Endodermal cell (in vitro differentiated cells): ENCODE data around the gene UNC80. TPM values are rescaled to one million over a fixed set of nuclear protein-coding genes. Genes with fewer than 3 reads are reported as not detected.

Source experiments
- DNase-seq: peaks from one replicate; pipeline ENCODE4 v3.0.0-alpha.2; 2017
- H3K27ac ChIP-seq: 2 replicates; pipeline ENCODE4 v1.5.1; 2013; ENCODE audit warnings: mild to moderate bottlenecking, low read depth, low read length, moderate library complexity
- H3K27me3 ChIP-seq: 2 replicates; pipeline ENCODE4 v1.6.1; 2013; ENCODE audit warnings: mild to moderate bottlenecking, low read length, moderate library complexity; ENCODE audit not compliant: insufficient read depth, control insufficient read depth, poor library complexity, severe bottlenecking
- H3K36me3 ChIP-seq: 2 replicates; pipeline ENCODE4 v1.7.0; 2013; ENCODE audit warnings: mild to moderate bottlenecking, low read length, moderate library complexity; ENCODE audit not compliant: control insufficient read depth, insufficient read depth
- H3K4me1 ChIP-seq: one replicate; pipeline ENCODE4 v1.7.0; 2013; ENCODE audit warnings: low read length; ENCODE audit not compliant: control insufficient read depth, insufficient read depth
- H3K4me3 ChIP-seq: 2 replicates; pipeline ENCODE4 v1.5.1; 2013; ENCODE audit warnings: mild to moderate bottlenecking, low read length, moderate library complexity
- H3K9ac ChIP-seq: 2 replicates; pipeline ENCODE4 v1.6.1; 2013; ENCODE audit warnings: mild to moderate bottlenecking, low read length, moderate library complexity; ENCODE audit not compliant: poor library complexity, severe bottlenecking; ENCODE audit errors: extremely low read depth
- H3K9me3 ChIP-seq: 2 replicates; pipeline ENCODE4 v1.6.1; 2013; ENCODE audit warnings: mild to moderate bottlenecking, low read length, moderate library complexity; ENCODE audit not compliant: control insufficient read depth
- H3K27ac Mint-ChIP-seq: 2 replicates; pipeline ENCODE4 v1.8.0; 2020; ENCODE audit warnings: mixed read lengths
- H3K27me3 Mint-ChIP-seq: 2 replicates; pipeline ENCODE4 v1.8.0; 2021; ENCODE audit warnings: mild to moderate bottlenecking, mixed read lengths; ENCODE audit not compliant: insufficient read depth
- H3K36me3 Mint-ChIP-seq: 2 replicates; pipeline ENCODE4 v1.8.0; 2020; ENCODE audit warnings: low read depth, mixed read lengths
- H3K4me1 Mint-ChIP-seq: 2 replicates; pipeline ENCODE4 v1.8.0; 2020; ENCODE audit warnings: mixed read lengths
- H3K4me3 Mint-ChIP-seq: 2 replicates; pipeline ENCODE4 v1.8.0; 2020; ENCODE audit warnings: mild to moderate bottlenecking, moderate library complexity, mixed read lengths
- H3K9me3 Mint-ChIP-seq: 2 replicates; pipeline ENCODE4 v1.8.0; 2020; ENCODE audit warnings: mild to moderate bottlenecking, mixed read lengths
- CTCF ChIP-seq: fragments of 200-600 bp; sonication (generic); conservative IDR thresholded peaks from 2 replicates; pipeline ENCODE4 v1.5.0; 2021; ENCODE audit warnings: antibody characterized with exemption, mild to moderate bottlenecking
- WGBS, 2 experiments: methylation state at CpG; one replicate each; pipeline versions ENCODE4 v1.1.5 to v1.1.7; 2013; ENCODE audit warnings: missing lambda C conversion rate in 2 of 2, mixed read lengths in 1 of 2; ENCODE audit not compliant: insufficient coverage in 1 of 2, insufficient read length in 1 of 2; 5-methylcytosine and 5-hydroxymethylcytosine counted together
- total RNA-seq, 2 donors: library from RNA; stranded (reverse); fragmentation: NEBNext Ultra II Directional in 1 of 2; extraction: Animal tissue kit (Norgen Biotek cat#: 25700) in 1 of 2; gene quantifications; 2 replicates in 1 of 2; 3 replicates in 1 of 2; pipeline ENCODE4 v1.2.1, GENCODE V29; 2021

UNC80 gene
- total RNA-seq, 2 donors from 2014 or later: 0.15 to 0.55 TPM

GRCh38 chr2:209998596-209998995, 227.0 kb downstream of the UNC80 start:
- H3K9me3 ChIP-seq: no peaks in the 10 kb centered on the region
- no peaks in the 10 kb centered on the region for H3K9me3 Mint-ChIP-seq
- peaks cover 2% of the 10 kb centered on the region for H3K4me1 Mint-ChIP-seq
- H3K27me3 ChIP-seq: peaks cover under 1% of the 10 kb centered on the region
- H3K4me3 ChIP-seq: no peak overlapping the region
- H3K9ac ChIP-seq: no peak overlapping the region
- no peak for DNase-seq
- TF ChIP-seq CTCF: no peak
- H3K27ac ChIP-seq: no peak overlapping the region
- WGBS, 2 experiments: 61% methylated on average over 1 of the region's 1 CpG; no CpG with 5 or more reads in 1 of the 2 experiments
- H3K27me3 Mint-ChIP-seq: peaks cover 6% of the 10 kb centered on the region
- no peaks in the 10 kb centered on the region for H3K4me1 ChIP-seq
- H3K36me3 ChIP-seq: no peaks in the 10 kb centered on the region
- H3K27ac Mint-ChIP-seq: no peak overlapping the region
- no peaks in the 10 kb centered on the region for H3K36me3 Mint-ChIP-seq
- H3K4me3 Mint-ChIP-seq: no peak overlapping the region

- no peaks in the 10 kb centered on the region for H3K36me3 Mint-ChIP-seq
- peaks cover 14% of the 10 kb centered on the region for H3K4me1 Mint-ChIP-seq
- Histone ChIP-seq H3K36me3 (no peaks in the 10 kb centered on the region), H3K9ac (no peak overlapping the region), H3K27ac (no peak overlapping the region), H3K9me3 (no peaks in the 10 kb centered on the region), H3K4me1 (peaks cover 9% of the 10 kb centered on the region), H3K4me3 (no peak overlapping the region), H3K27me3 (no peaks in the 10 kb centered on the region)
- no peak overlapping the region for H3K4me3 Mint-ChIP-seq
- H3K9me3 Mint-ChIP-seq: no peaks in the 10 kb centered on the region
- H3K27me3 Mint-ChIP-seq: peaks cover 3% of the 10 kb centered on the region
- WGBS, 2 experiments: 95 to 99% methylated on average over 11 to 32 of the region's 32 CpGs
- no peak overlapping the region for H3K27ac Mint-ChIP-seq
- DNase-seq: no peak
- TF ChIP-seq CTCF: no peak
These were observed 229.1 kb downstream of the UNC80 start for GRCh38 chr2:210000464-210001324.

- Mint-ChIP-seq H3K27me3 (peaks cover 3% of the 10 kb centered on the region), H3K9me3 (no peaks in the 10 kb centered on the region), H3K36me3 (no peaks in the 10 kb centered on the region), H3K4me3 (peak within 1 kb of the TSS; percentile 97), H3K27ac (peak within 1 kb of the TSS; percentile 94), H3K4me1 (peaks cover 19% of the 10 kb centered on the region)
- peak; percentile 99 for DNase-seq
- Histone ChIP-seq H3K4me3 (peak within 1 kb of the TSS; percentile 95), H3K9ac (peak within 1 kb of the TSS; percentile 74), H3K27ac (no peak within 1 kb of the TSS), H3K36me3 (peaks cover 10% of the 10 kb centered on the region), H3K4me1 (peaks cover 10% of the 10 kb centered on the region), H3K9me3 (no peaks in the 10 kb centered on the region), H3K27me3 (no peaks in the 10 kb centered on the region)
- WGBS, 2 experiments: 1 to 4% methylated on average over 23 to 58 of the region's 58 CpGs
- no peak for TF ChIP-seq CTCF
These were observed 230.8 kb downstream of the UNC80 start, which contains the start of gene RPE for GRCh38 chr2:210002158-210003157. Gene RPE (plus strand): TSS chr2:210002638. CDS start chr2:210002662, 24 bp downstream.
